Panc1 (cell line): ENCODE measurements around the gene FIGNL2. TPM values are rescaled to one million over a fixed set of nuclear protein-coding genes. Genes with fewer than 3 reads are reported as not detected.

Experiments used
- ATAC-seq: fragments of 200-7000 bp; cut with Tn5 transposase; 2 replicates; pipeline ENCODE4 v1.9.1; 2020; ENCODE audit warnings: mild to moderate bottlenecking, moderate library complexity
- BruUV-seq: library from RNA; stranded (reverse); fragments of 400-500 nt; replicated peaks from 2 replicates; lab custom pipeline; 2021; lab: Mats Ljungman, UMichigan
- CTCF ChIA-PET: fragments of 300-600 bp; sonication (Branson Sonifier 250); formaldehyde crosslinking; loops from one replicate; lab custom pipeline; 2022; ENCODE audit warnings: antibody characterized with exemption; lab: Charles Lee
- POLR2A ChIA-PET: fragments of 300-600 bp; sonication (Branson Sonifier 250); formaldehyde crosslinking; loops from one replicate; lab custom pipeline; 2022; ENCODE audit warnings: antibody characterized with exemption; lab: Charles Lee
- DNase-seq: peaks from one replicate; pipeline ENCODE4 v3.0.0-alpha.2; 2010; ENCODE audit warnings: low read depth, low spot score
- H3K27ac ChIP-seq: 2 replicates; pipeline ENCODE4 v1.5.1; 2011; ENCODE audit warnings: mild to moderate bottlenecking, low read length, inconsistent platforms
- H3K27me3 ChIP-seq: fragments of 200-500 bp; sonication (Bioruptor generic); 2 replicates; pipeline ENCODE4 v1.6.0; 2014; ENCODE audit warnings: low read length, inconsistent platforms; ENCODE audit not compliant: control insufficient read depth, insufficient read depth
- H3K36me3 ChIP-seq: fragments of 200-500 bp; sonication (Bioruptor generic); 2 replicates; pipeline ENCODE4 v1.5.1; 2014; ENCODE audit warnings: inconsistent platforms, mild to moderate bottlenecking, low read length, moderate library complexity; ENCODE audit not compliant: control insufficient read depth, insufficient read depth
- H3K4me1 ChIP-seq: 2 replicates; pipeline ENCODE4 v1.5.1; 2011; ENCODE audit warnings: inconsistent platforms, mild to moderate bottlenecking, low read length, moderate library complexity; ENCODE audit not compliant: control insufficient read depth, insufficient read depth
- H3K4me3 ChIP-seq, 2 experiments: 2 replicates each; pipeline ENCODE4 v1.5.1; 2011 to 2012; ENCODE audit warnings: low read depth in 2 of 2, low read length in 2 of 2, mild to moderate bottlenecking in 2 of 2, inconsistent platforms in 1 of 2, moderate library complexity in 1 of 2
- H3K9me3 ChIP-seq: fragments of 200-500 bp; sonication (Bioruptor generic); 2 replicates; pipeline ENCODE4 v1.5.1; 2014; ENCODE audit warnings: low read depth, mild to moderate bottlenecking, inconsistent platforms, low read length, moderate library complexity; ENCODE audit not compliant: control insufficient read depth, insufficient read depth
- POLR2AphosphoS5 ChIP-seq: IDR thresholded peaks from 2 replicates; pipeline ENCODE4 v1.6.1; 2012; ENCODE audit warnings: mild to moderate bottlenecking, low read depth, low read length, moderate library complexity
- SIN3A ChIP-seq: IDR thresholded peaks from 2 replicates; pipeline ENCODE4 v1.6.1; 2012; ENCODE audit warnings: low read depth, mild to moderate bottlenecking, low read length, moderate library complexity, borderline replicate concordance; ENCODE audit not compliant: insufficient read depth
- TCF7L2 ChIP-seq: IDR thresholded peaks from 2 replicates; pipeline ENCODE4 v1.6.1; 2011; ENCODE audit warnings: mild to moderate bottlenecking, low read depth, low read length, inconsistent platforms
- in situ Hi-C: cut with HindIII; loops from 2 replicates; pipeline ENCODE4 v1.10.0; 2016; ENCODE audit warnings: low sequenced_read_pairs, low pct_unique_long_range_greater_than_20kb
- intact Hi-C: fragments of 100-400 bp; cut with micrococcal nuclease; formaldehyde crosslinking; loops from one replicate; pipeline ENCODE4 v1.10.0; 2022; ENCODE audit not compliant: unreplicated experiment
- total RNA-seq: library from RNA; stranded (reverse); gene quantifications from one replicate; pipeline ENCODE4 v1.2.1, GENCODE V29; 2021; ENCODE audit not compliant: unreplicated experiment
- TF ChIP-seq, protein P1 (sequence below): fragments of 450-650 bp; IDR thresholded peaks from 2 replicates; pipeline ENCODE4 v1.5.1; 2017; ENCODE audit warnings: mild to moderate bottlenecking
- TF ChIP-seq, protein P2 (sequence below), 2 experiments: IDR thresholded peaks; 2 replicates each; pipeline ENCODE4 v1.6.1; 2011 to 2012; ENCODE audit warnings: low read depth in 2 of 2, control low read depth in 1 of 2, low read length in 1 of 2, mild to moderate bottlenecking in 1 of 2, moderate library complexity in 1 of 2; ENCODE audit not compliant: insufficient read depth in 1 of 2

Gene FIGNL2
- total RNA-seq, 1 experiment from 2014 or later: 0.23 TPM

DNA sequence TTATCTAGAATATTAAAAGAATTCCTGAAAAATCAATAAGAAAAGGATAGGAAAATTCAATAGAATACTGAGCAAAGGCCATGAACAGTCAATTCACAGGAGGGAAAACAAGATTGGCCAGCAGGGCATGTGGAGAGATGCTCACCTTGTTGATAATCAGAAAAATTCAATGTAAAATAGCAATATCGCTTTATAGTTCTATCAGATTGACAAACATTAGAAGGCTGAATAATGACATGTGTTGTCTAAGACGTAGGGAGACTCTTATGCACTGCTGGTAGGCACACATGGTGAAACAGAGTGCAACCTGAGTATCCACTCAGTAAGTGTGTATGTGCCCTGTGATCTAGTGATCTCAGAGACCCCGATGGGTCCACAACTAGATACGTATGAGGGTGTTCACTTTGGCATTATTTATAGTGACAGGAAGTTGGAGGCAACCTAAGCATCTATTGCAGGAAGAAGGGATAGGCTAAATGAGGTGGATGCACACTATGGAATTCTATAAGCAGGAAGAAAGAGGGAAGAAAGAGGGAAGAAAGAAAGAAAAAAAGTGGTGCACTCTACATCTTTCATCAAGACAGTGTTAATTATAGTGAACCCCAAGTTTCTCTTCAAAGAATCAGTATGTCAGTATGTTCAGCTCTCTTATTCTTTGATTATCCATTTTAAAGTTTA is 35.6 kb upstream of the FIGNL2 start:
- intact Hi-C loops: no loop called here
- no peak overlapping the region for H3K4me3 ChIP-seq
- no peaks in the 10 kb centered on the region for H3K4me1 ChIP-seq
- TF ChIP-seq, protein P1, sequence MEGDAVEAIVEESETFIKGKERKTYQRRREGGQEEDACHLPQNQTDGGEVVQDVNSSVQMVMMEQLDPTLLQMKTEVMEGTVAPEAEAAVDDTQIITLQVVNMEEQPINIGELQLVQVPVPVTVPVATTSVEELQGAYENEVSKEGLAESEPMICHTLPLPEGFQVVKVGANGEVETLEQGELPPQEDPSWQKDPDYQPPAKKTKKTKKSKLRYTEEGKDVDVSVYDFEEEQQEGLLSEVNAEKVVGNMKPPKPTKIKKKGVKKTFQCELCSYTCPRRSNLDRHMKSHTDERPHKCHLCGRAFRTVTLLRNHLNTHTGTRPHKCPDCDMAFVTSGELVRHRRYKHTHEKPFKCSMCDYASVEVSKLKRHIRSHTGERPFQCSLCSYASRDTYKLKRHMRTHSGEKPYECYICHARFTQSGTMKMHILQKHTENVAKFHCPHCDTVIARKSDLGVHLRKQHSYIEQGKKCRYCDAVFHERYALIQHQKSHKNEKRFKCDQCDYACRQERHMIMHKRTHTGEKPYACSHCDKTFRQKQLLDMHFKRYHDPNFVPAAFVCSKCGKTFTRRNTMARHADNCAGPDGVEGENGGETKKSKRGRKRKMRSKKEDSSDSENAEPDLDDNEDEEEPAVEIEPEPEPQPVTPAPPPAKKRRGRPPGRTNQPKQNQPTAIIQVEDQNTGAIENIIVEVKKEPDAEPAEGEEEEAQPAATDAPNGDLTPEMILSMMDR: no peak
- TF ChIP-seq SIN3A: no peak
- TF ChIP-seq, protein P2, sequence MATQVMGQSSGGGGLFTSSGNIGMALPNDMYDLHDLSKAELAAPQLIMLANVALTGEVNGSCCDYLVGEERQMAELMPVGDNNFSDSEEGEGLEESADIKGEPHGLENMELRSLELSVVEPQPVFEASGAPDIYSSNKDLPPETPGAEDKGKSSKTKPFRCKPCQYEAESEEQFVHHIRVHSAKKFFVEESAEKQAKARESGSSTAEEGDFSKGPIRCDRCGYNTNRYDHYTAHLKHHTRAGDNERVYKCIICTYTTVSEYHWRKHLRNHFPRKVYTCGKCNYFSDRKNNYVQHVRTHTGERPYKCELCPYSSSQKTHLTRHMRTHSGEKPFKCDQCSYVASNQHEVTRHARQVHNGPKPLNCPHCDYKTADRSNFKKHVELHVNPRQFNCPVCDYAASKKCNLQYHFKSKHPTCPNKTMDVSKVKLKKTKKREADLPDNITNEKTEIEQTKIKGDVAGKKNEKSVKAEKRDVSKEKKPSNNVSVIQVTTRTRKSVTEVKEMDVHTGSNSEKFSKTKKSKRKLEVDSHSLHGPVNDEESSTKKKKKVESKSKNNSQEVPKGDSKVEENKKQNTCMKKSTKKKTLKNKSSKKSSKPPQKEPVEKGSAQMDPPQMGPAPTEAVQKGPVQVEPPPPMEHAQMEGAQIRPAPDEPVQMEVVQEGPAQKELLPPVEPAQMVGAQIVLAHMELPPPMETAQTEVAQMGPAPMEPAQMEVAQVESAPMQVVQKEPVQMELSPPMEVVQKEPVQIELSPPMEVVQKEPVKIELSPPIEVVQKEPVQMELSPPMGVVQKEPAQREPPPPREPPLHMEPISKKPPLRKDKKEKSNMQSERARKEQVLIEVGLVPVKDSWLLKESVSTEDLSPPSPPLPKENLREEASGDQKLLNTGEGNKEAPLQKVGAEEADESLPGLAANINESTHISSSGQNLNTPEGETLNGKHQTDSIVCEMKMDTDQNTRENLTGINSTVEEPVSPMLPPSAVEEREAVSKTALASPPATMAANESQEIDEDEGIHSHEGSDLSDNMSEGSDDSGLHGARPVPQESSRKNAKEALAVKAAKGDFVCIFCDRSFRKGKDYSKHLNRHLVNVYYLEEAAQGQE (IDR thresholded peaks at IDR 0.05; ENCODE audit: insufficient read depth in 1 of 2, low read depth in 2 of 2, low read length in 1 of 2): no peak
- no peak for TF ChIP-seq POLR2AphosphoS5
- no peak for TF ChIP-seq TCF7L2
- no peaks in the 10 kb centered on the region for H3K27me3 ChIP-seq
- DNase-seq: no peak
- BruUV-seq: no TSS peak
- in situ Hi-C loops: no loop called here
- H3K36me3 ChIP-seq: no peaks in the 10 kb centered on the region
- no peak overlapping the region for H3K27ac ChIP-seq
- peaks cover 7% of the 10 kb centered on the region; the same call in 1 of the 2 replicates for H3K9me3 ChIP-seq
- ChIA-PET POLR2A (no interaction called here), CTCF (no interaction called here)
- no peak for ATAC-seq

DNA sequence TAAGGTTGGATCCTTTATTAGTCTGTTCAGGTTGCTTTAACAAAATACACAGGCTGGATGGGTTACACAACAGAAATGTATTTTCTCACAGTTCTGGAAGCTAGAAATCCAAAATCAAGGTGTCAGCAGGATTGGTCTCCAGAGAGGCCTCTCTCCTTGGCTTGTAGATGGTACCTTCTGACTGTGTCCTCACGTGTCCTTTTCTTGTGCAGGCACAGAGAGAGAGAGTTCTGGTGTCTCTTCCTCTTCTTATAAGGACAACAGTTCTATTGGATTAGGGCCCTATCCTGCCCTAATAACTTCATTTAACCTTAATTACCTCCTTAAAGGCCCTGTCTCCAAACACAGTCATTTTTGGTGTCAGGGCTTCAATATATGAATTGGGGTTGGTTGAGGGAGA is 34.8 kb upstream of the FIGNL2 start:
- no peak overlapping the region for H3K4me3 ChIP-seq
- ATAC-seq (no peak), DNase-seq (no peak)
- TF ChIP-seq, protein P2 (IDR thresholded peaks at IDR 0.05; ENCODE audit: insufficient read depth in 1 of 2, low read depth in 2 of 2, low read length in 1 of 2): no peak
- TF ChIP-seq POLR2AphosphoS5: no peak
- TF ChIP-seq, protein P1: no peak
- no peak for TF ChIP-seq TCF7L2
- TF ChIP-seq SIN3A: no peak
- in situ Hi-C loops: no loop called here
- no peaks in the 10 kb centered on the region for H3K4me1 ChIP-seq
- no TSS peak for BruUV-seq
- ChIA-PET POLR2A (no interaction called here), CTCF (no interaction called here)
- no peak overlapping the region for H3K27ac ChIP-seq
- intact Hi-C loops: no loop called here
- no peaks in the 10 kb centered on the region for H3K27me3 ChIP-seq
- H3K9me3 ChIP-seq: peaks cover 7% of the 10 kb centered on the region; the same call in 1 of the 2 replicates
- no peaks in the 10 kb centered on the region for H3K36me3 ChIP-seq
